Measurements from ENCODE around the gene BAX.

Gene BAX

GRCh38 chr19:48997972-48998371 is 43.3 kb downstream of the BAX start:
- TF ChIP-seq CTCF (IDR thresholded peaks at IDR 0.05), result peak; percentile 9

DNA sequence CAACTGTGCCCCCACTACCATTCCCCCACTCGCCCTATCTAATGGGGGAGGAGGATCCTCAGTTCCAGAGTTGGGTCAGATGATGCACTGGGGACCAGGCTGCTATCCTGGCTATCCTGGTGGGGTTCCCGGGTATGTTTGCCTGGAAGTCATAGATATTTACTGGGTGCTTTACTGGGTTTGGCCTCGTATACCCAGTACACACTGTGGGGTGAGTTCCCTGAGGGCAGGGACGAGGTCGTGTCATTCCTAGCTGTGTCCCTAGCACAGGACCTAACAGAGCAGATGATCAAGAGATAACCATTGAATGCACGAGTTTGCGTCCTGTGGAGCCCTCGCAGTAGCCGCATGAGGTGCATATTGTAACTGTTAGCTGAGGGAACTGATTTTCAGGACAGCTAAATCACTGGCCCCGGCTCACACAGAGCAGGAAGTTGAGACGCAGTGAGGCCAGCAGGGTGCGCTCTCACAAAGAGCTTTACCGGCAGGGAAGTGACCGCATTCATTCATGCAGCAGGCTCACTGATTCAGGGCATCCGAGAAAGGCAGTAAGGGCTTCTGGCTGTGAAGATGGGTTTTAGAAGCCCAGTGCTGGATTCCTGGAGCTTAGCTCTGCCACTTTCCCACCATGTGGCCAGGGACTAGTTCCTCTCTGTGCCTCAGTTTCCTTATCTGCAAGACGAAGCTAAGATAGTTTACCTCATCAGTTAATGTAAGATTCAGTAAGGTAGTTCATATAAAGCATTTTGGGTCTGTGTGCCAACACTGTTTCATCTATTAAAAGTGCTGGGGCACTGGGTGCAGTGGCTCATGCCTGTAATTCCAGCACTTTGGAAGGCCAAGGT is 45.0 kb downstream of the BAX start:
- Histone ChIP-seq H3K4me2 (ENCODE audit: low read length) (no peak overlapping the region), H3K4me3 (ENCODE audit: low read depth, low read length) (no peak overlapping the region), H3K4me1 (no peaks in the 10 kb centered on the region), H3K79me2 (peaks cover 6% of the 10 kb centered on the region), H2AFZ (no peak overlapping the region), H3K9ac (no peak overlapping the region), H3K9me3 (ENCODE audit: control insufficient read depth, low read length) (no peaks in the 10 kb centered on the region), H3K27me3 (ENCODE audit: control insufficient read depth, insufficient read depth, low read length) (no peaks in the 10 kb centered on the region), H3K36me3 (ENCODE audit: control insufficient read depth, insufficient read depth, low read length) (no peaks in the 10 kb centered on the region), H3K27ac (no peak overlapping the region)
- TF ChIP-seq CTCF (IDR thresholded peaks at IDR 0.05), result peak; percentile 48

More at GRCh38 chr19:48997972-48998371, 43.3 kb downstream of the BAX start:
- no peak overlapping the region for H3K4me2 ChIP-seq (ENCODE audit: low read length)
- H3K4me3 ChIP-seq (ENCODE audit: low read depth, low read length), result no peak overlapping the region
- no peaks in the 10 kb centered on the region for H3K27me3 ChIP-seq (ENCODE audit: control insufficient read depth, insufficient read depth, low read length)
- no peaks in the 10 kb centered on the region for H3K4me1 ChIP-seq
- H3K36me3 ChIP-seq (ENCODE audit: control insufficient read depth, insufficient read depth, low read length), result no peaks in the 10 kb centered on the region
- no peak overlapping the region for H3K9ac ChIP-seq
- no peaks in the 10 kb centered on the region for H3K9me3 ChIP-seq (ENCODE audit: control insufficient read depth, low read length)
- H3K27ac ChIP-seq, result no peak overlapping the region
- H2AFZ ChIP-seq, result no peak overlapping the region
- peaks cover 11% of the 10 kb centered on the region for H3K79me2 ChIP-seq

DNA sequence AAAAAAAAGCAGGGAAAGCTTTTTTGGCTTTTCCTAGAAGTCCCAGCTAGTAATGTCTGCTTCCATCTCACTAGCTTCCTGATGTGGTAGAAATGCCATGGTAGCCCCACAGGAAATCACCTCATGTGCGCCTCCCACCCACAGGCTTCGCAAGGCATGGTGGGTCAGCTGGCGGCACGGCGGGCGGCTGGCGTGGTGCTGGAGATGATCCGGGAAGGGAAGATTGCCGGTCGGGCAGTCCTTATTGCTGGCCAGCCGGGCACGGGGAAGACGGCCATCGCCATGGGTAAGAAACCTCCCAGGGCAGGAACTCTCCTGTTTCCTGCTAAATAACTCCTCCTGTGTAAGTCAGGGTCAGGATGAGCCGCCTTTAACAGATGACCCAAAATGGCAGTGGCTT is 49.5 kb downstream of the BAX start:
- no peaks in the 10 kb centered on the region for H3K36me3 ChIP-seq (ENCODE audit: control insufficient read depth, insufficient read depth, low read length)
- H3K27me3 ChIP-seq (ENCODE audit: control insufficient read depth, insufficient read depth, low read length), result no peaks in the 10 kb centered on the region
- no peak overlapping the region for H3K4me2 ChIP-seq (ENCODE audit: low read length)
- H3K9me3 ChIP-seq (ENCODE audit: control insufficient read depth, low read length), result no peaks in the 10 kb centered on the region
- no peak overlapping the region for H3K9ac ChIP-seq
- no peak overlapping the region for H3K27ac ChIP-seq
- no peaks in the 10 kb centered on the region for H3K4me1 ChIP-seq
- H2AFZ ChIP-seq, result no peak overlapping the region
- H3K4me3 ChIP-seq (ENCODE audit: low read depth, low read length), result no peak overlapping the region
- H3K79me2 ChIP-seq, result no peaks in the 10 kb centered on the region
- TF ChIP-seq CTCF (IDR thresholded peaks at IDR 0.05), result no peak

DNA sequence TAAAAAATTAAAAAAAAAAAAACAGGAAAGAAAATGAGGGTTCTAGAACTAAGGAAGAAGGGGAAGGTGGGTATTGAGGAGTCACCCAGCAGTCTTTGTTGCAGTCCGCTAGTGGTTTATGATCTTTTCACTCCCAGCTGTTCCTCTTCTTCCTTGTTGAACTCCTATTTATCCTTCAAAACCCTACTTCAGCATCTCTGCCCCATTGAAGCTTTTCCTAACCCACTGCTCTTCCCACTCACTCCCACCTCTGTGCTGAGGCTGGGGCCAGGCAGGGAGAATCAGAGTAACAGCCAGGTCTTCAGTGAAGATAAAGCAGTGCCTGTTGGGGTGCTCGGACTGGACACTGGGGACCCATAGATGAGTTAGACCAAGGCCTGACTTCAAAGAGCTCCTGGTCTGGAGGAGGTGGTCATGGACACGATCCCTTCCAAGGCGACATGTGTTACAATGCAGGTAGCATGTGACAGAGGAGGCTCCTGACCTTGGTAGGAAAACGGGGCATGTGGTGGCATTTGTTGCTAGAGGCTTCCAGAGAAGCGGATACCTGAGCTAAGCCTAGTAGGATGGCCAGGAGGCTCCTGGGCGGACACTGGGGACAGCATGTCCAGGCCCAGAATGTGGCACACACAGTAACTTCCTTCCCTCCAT is 50.4 kb downstream of the BAX start:
- no peak overlapping the region for H3K4me3 ChIP-seq (ENCODE audit: low read depth, low read length)
- H3K36me3 ChIP-seq (ENCODE audit: control insufficient read depth, insufficient read depth, low read length), result no peaks in the 10 kb centered on the region
- H3K79me2 ChIP-seq, result no peaks in the 10 kb centered on the region
- no peak overlapping the region for H3K4me2 ChIP-seq (ENCODE audit: low read length)
- no peak overlapping the region for H2AFZ ChIP-seq
- no peaks in the 10 kb centered on the region for H3K9me3 ChIP-seq (ENCODE audit: control insufficient read depth, low read length)
- no peak overlapping the region for H3K27ac ChIP-seq
- H3K27me3 ChIP-seq (ENCODE audit: control insufficient read depth, insufficient read depth, low read length), result no peaks in the 10 kb centered on the region
- no peak overlapping the region for H3K9ac ChIP-seq
- H3K4me1 ChIP-seq, result no peaks in the 10 kb centered on the region
- no peak for TF ChIP-seq CTCF (IDR thresholded peaks at IDR 0.05)
